GM23338 (cell line): ENCODE data around the gene RBM33. TPM values are rescaled to one million over a fixed set of nuclear protein-coding genes. Genes with fewer than 3 reads are reported as not detected.

ENCODE experiments used
- ATAC-seq: fragments of 200-7000 bp; cut with Tn5 transposase; 3 replicates; pipeline ENCODE4 v1.9.1; 2020
- DNase-seq: peaks from one replicate; pipeline ENCODE4 v3.0.0-alpha.2; 2015; ENCODE audit warnings: low spot score
- H2AFZ ChIP-seq: fragments of 200-600 bp; sonication (generic); 2 replicates; pipeline ENCODE4 v1.8.0; 2016; ENCODE audit warnings: antibody characterized with exemption, mild to moderate bottlenecking, moderate library complexity
- H3F3A ChIP-seq: fragments of 200-600 bp; sonication (generic); replicated peaks from 2 replicates; pipeline ENCODE4 v1.8.0; 2017; ENCODE audit warnings: antibody characterized with exemption, mixed run types, low read depth
- H3K27ac ChIP-seq: fragments of 200-600 bp; sonication (generic); 2 replicates; pipeline ENCODE4 v1.6.1; 2016; ENCODE audit warnings: low read depth
- H3K27me3 ChIP-seq: fragments of 200-600 bp; sonication (generic); 2 replicates; pipeline ENCODE4 v1.8.0; 2016; ENCODE audit warnings: mild to moderate bottlenecking, mixed run types, moderate library complexity; ENCODE audit not compliant: insufficient read depth
- H3K36me3 ChIP-seq: fragments of 200-600 bp; sonication (generic); 2 replicates; pipeline ENCODE4 v1.8.0; 2016; ENCODE audit warnings: mild to moderate bottlenecking; ENCODE audit not compliant: insufficient read depth
- H3K4me1 ChIP-seq: fragments of 200-600 bp; sonication (generic); 2 replicates; pipeline ENCODE4 v1.8.0; 2016; ENCODE audit warnings: mild to moderate bottlenecking, moderate library complexity; ENCODE audit not compliant: insufficient read depth
- H3K4me2 ChIP-seq: fragments of 200-600 bp; sonication (generic); 2 replicates; pipeline ENCODE4 v1.7.1; 2017; ENCODE audit warnings: mixed run types
- H3K4me3 ChIP-seq: fragments of 200-600 bp; sonication (generic); 2 replicates; pipeline ENCODE4 v1.6.1; 2016; ENCODE audit warnings: mixed run types
- H3K79me2 ChIP-seq: fragments of 200-600 bp; sonication (generic); replicated peaks from 2 replicates; pipeline ENCODE4 v1.8.0; 2017; ENCODE audit warnings: mild to moderate bottlenecking; ENCODE audit not compliant: insufficient read depth
- H3K9me2 ChIP-seq: fragments of 200-600 bp; sonication (generic); 2 replicates; pipeline ENCODE4 v1.8.0; 2017; ENCODE audit not compliant: insufficient read depth
- H4K20me1 ChIP-seq: fragments of 200-600 bp; sonication (generic); replicated peaks from 2 replicates; pipeline ENCODE4 v1.8.0; 2017; ENCODE audit warnings: mild to moderate bottlenecking; ENCODE audit not compliant: insufficient read depth
- H3K27ac Mint-ChIP-seq: 2 replicates; pipeline ENCODE4 v1.8.0; 2020; ENCODE audit warnings: inconsistent platforms, mild to moderate bottlenecking, moderate library complexity, mixed read lengths
- H3K27me3 Mint-ChIP-seq: 3 replicates; pipeline ENCODE4 v1.8.0; 2022; ENCODE audit warnings: low read depth, mild to moderate bottlenecking, moderate library complexity, mixed read lengths, inconsistent platforms; ENCODE audit not compliant: insufficient read depth, poor library complexity
- H3K36me3 Mint-ChIP-seq: 3 replicates; pipeline ENCODE4 v1.8.0; 2021; ENCODE audit warnings: low read depth, mild to moderate bottlenecking, inconsistent platforms, moderate library complexity, mixed read lengths
- H3K4me1 Mint-ChIP-seq: 3 replicates; pipeline ENCODE4 v1.8.0; 2020; ENCODE audit warnings: mild to moderate bottlenecking, inconsistent platforms, mixed read lengths
- H3K4me3 Mint-ChIP-seq: 3 replicates; pipeline ENCODE4 v1.8.0; 2021; ENCODE audit warnings: moderate library complexity, mild to moderate bottlenecking, inconsistent platforms, mixed read lengths
- H3K9me3 Mint-ChIP-seq: 3 replicates; pipeline ENCODE4 v1.8.0; 2020; ENCODE audit warnings: moderate library complexity, mild to moderate bottlenecking, inconsistent platforms, mixed read lengths
- CREB1 ChIP-seq: fragments of 250-450 bp; sonication (Bioruptor Pico); IDR thresholded peaks from 2 replicates; pipeline ENCODE4 v1.5.0; 2020; ENCODE audit warnings: low read depth, mild to moderate bottlenecking, moderate library complexity
- EZH2 ChIP-seq: fragments of 200-600 bp; sonication (generic); IDR thresholded peaks from one replicate; pipeline ENCODE4 v1.8.0; 2017; ENCODE audit warnings: antibody characterized with exemption, mild to moderate bottlenecking, low read depth; ENCODE audit not compliant: unreplicated experiment
- EZH2phosphoT487 ChIP-seq: fragments of 200-600 bp; sonication (generic); IDR thresholded peaks from one replicate; pipeline ENCODE4 v1.8.1; 2018; ENCODE audit warnings: antibody characterized with exemption; ENCODE audit not compliant: unreplicated experiment
- NANOG ChIP-seq: IDR thresholded peaks from 2 replicates; pipeline ENCODE4 v1.6.1; 2016; ENCODE audit warnings: antibody characterized with exemption, borderline replicate concordance
- POLR2AphosphoS5 ChIP-seq: IDR thresholded peaks from 2 replicates; pipeline ENCODE4 v1.6.1; 2016; ENCODE audit warnings: antibody characterized with exemption, low read depth
- STAT1 ChIP-seq: IDR thresholded peaks from one replicate; pipeline ENCODE4 v1.6.1; 2016; ENCODE audit warnings: antibody characterized with exemption; ENCODE audit not compliant: unreplicated experiment
- ZNF114 ChIP-seq: fragments of 250-450 bp; sonication (Bioruptor Pico); IDR thresholded peaks from 2 replicates; pipeline ENCODE4 v1.5.0; 2020; ENCODE audit warnings: mild to moderate bottlenecking, moderate library complexity
- ZNF331 ChIP-seq: fragments of 250-450 bp; sonication (Bioruptor Pico); IDR thresholded peaks from 2 replicates; pipeline ENCODE4 v1.5.0; 2020; ENCODE audit warnings: low read depth, mild to moderate bottlenecking, moderate library complexity
- polyA plus RNA-seq: library from polyadenylated mRNA; unstranded; fragments of >200 nt; fragmentation: Nextera tagmentation; extraction: Ambion mirVana; gene quantifications from 2 replicates; pipeline ENCODE4 v1.2.1, GENCODE V29; 2016
- total RNA-seq: library from RNA; depleted of rRNA; stranded (reverse); fragments of >200 nt; shearing (Covaris generic); gene quantifications from 2 replicates; pipeline ENCODE4 v1.2.3, GENCODE V29; 2014
- TF ChIP-seq, protein P1 (sequence below): fragments of 250-450 bp; sonication (Bioruptor Pico); IDR thresholded peaks from 2 replicates; pipeline ENCODE4 v1.5.0; 2020; ENCODE audit warnings: mild to moderate bottlenecking, moderate library complexity
- TF ChIP-seq, protein P2 (sequence below), 2 experiments: fragments of 200-600 bp in 1 of 2; sonication (generic) in 1 of 2; conservative IDR thresholded peaks; 2 replicates each; pipeline versions ENCODE4 v1.5.1 to v1.6.1; 2016 to 2017; ENCODE audit warnings: antibody characterized with exemption in 2 of 2, low read depth in 2 of 2, mild to moderate bottlenecking in 2 of 2, moderate library complexity in 1 of 2
- TF ChIP-seq, protein P3 (sequence below): IDR thresholded peaks from 2 replicates; pipeline ENCODE4 v1.6.1; 2016; ENCODE audit warnings: antibody characterized with exemption
- TF ChIP-seq, protein P4 (sequence below): IDR thresholded peaks from one replicate; pipeline ENCODE4 v1.6.1; 2018; ENCODE audit warnings: antibody characterized with exemption; ENCODE audit not compliant: unreplicated experiment

Gene RBM33
- total and polyA plus RNA-seq, 2 experiments from 2014 or later, result 47.7 to 94.7 TPM

DNA sequence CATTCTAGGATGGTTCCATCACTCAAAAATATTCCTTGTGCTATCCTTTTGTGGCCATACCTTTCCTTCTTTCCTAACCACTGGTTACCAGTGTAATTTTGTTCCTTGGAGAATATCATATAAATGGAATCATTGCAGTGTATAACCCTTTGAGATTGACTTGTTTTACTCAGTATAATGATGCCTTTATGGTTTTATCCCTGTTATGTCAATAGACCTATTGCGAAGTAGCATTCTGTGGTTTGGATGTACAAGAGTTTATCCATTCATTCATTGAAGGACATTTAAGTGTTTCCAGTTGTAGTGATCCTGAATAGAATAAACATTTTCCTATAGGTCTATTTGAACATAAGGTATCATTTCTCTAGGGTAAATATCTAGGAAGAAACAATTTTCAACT is 54.2 kb downstream of the RBM33 start:
- H3K4me2 ChIP-seq, result no peak overlapping the region
- peaks cover 32% of the 10 kb centered on the region for H4K20me1 ChIP-seq
- no peaks in the 10 kb centered on the region for H3K4me1 ChIP-seq
- no peaks in the 10 kb centered on the region for H3F3A ChIP-seq
- no peak overlapping the region for H2AFZ ChIP-seq
- H3K79me2 ChIP-seq, result peaks cover 72% of the 10 kb centered on the region
- no peaks in the 10 kb centered on the region for H3K9me2 ChIP-seq
- no peaks in the 10 kb centered on the region for H3K9me3 Mint-ChIP-seq
- peaks cover 3% of the 10 kb centered on the region for H3K27me3 Mint-ChIP-seq
- peaks cover 18% of the 10 kb centered on the region for H3K36me3 ChIP-seq
- H3K4me1 Mint-ChIP-seq, result peaks cover 18% of the 10 kb centered on the region
- ATAC-seq (no peak), DNase-seq (no peak)
- TF ChIP-seq STAT1, result no peak
- no peak for TF ChIP-seq ZNF331 (CRISPR knock-in tag)
- TF ChIP-seq EZH2phosphoT487, result no peak
- TF ChIP-seq, protein P1, sequence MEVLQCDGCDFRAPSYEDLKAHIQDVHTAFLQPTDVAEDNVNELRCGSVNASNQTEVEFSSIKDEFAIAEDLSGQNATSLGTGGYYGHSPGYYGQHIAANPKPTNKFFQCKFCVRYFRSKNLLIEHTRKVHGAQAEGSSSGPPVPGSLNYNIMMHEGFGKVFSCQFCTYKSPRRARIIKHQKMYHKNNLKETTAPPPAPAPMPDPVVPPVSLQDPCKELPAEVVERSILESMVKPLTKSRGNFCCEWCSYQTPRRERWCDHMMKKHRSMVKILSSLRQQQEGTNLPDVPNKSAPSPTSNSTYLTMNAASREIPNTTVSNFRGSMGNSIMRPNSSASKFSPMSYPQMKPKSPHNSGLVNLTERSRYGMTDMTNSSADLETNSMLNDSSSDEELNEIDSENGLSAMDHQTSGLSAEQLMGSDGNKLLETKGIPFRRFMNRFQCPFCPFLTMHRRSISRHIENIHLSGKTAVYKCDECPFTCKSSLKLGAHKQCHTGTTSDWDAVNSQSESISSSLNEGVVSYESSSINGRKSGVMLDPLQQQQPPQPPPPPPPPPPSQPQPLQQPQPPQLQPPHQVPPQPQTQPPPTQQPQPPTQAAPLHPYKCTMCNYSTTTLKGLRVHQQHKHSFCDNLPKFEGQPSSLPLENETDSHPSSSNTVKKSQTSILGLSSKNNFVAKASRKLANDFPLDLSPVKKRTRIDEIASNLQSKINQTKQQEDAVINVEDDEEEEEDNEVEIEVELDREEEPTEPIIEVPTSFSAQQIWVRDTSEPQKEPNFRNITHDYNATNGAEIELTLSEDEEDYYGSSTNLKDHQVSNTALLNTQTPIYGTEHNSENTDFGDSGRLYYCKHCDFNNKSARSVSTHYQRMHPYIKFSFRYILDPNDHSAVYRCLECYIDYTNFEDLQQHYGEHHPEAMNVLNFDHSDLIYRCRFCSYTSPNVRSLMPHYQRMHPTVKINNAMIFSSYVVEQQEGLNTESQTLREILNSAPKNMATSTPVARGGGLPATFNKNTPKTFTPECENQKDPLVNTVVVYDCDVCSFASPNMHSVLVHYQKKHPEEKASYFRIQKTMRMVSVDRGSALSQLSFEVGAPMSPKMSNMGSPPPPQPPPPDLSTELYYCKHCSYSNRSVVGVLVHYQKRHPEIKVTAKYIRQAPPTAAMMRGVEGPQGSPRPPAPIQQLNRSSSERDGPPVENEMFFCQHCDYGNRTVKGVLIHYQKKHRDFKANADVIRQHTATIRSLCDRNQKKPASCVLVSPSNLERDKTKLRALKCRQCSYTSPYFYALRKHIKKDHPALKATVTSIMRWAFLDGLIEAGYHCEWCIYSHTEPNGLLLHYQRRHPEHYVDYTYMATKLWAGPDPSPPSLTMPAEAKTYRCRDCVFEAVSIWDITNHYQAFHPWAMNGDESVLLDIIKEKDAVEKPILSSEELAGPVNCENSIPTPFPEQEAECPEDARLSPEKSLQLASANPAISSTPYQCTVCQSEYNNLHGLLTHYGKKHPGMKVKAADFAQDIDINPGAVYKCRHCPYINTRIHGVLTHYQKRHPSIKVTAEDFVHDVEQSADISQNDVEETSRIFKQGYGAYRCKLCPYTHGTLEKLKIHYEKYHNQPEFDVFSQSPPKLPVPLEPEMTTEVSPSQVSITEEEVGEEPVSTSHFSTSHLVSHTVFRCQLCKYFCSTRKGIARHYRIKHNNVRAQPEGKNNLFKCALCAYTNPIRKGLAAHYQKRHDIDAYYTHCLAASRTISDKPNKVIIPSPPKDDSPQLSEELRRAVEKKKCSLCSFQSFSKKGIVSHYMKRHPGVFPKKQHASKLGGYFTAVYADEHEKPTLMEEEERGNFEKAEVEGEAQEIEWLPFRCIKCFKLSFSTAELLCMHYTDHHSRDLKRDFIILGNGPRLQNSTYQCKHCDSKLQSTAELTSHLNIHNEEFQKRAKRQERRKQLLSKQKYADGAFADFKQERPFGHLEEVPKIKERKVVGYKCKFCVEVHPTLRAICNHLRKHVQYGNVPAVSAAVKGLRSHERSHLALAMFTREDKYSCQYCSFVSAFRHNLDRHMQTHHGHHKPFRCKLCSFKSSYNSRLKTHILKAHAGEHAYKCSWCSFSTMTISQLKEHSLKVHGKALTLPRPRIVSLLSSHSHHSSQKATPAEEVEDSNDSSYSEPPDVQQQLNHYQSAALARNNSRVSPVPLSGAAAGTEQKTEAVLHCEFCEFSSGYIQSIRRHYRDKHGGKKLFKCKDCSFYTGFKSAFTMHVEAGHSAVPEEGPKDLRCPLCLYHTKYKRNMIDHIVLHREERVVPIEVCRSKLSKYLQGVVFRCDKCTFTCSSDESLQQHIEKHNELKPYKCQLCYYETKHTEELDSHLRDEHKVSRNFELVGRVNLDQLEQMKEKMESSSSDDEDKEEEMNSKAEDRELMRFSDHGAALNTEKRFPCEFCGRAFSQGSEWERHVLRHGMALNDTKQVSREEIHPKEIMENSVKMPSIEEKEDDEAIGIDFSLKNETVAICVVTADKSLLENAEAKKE (CRISPR knock-in tag), result no peak
- TF ChIP-seq EZH2, result no peak
- no peak for TF ChIP-seq CREB1
- no peak for TF ChIP-seq NANOG
- TF ChIP-seq POLR2AphosphoS5, result no peak
- TF ChIP-seq ZNF114 (CRISPR knock-in tag), result no peak
- TF ChIP-seq, protein P2, sequence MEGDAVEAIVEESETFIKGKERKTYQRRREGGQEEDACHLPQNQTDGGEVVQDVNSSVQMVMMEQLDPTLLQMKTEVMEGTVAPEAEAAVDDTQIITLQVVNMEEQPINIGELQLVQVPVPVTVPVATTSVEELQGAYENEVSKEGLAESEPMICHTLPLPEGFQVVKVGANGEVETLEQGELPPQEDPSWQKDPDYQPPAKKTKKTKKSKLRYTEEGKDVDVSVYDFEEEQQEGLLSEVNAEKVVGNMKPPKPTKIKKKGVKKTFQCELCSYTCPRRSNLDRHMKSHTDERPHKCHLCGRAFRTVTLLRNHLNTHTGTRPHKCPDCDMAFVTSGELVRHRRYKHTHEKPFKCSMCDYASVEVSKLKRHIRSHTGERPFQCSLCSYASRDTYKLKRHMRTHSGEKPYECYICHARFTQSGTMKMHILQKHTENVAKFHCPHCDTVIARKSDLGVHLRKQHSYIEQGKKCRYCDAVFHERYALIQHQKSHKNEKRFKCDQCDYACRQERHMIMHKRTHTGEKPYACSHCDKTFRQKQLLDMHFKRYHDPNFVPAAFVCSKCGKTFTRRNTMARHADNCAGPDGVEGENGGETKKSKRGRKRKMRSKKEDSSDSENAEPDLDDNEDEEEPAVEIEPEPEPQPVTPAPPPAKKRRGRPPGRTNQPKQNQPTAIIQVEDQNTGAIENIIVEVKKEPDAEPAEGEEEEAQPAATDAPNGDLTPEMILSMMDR (conservative IDR thresholded peaks at IDR 0.05; ENCODE audit: low read depth in 2 of 2), result no peak
- TF ChIP-seq, protein P3, sequence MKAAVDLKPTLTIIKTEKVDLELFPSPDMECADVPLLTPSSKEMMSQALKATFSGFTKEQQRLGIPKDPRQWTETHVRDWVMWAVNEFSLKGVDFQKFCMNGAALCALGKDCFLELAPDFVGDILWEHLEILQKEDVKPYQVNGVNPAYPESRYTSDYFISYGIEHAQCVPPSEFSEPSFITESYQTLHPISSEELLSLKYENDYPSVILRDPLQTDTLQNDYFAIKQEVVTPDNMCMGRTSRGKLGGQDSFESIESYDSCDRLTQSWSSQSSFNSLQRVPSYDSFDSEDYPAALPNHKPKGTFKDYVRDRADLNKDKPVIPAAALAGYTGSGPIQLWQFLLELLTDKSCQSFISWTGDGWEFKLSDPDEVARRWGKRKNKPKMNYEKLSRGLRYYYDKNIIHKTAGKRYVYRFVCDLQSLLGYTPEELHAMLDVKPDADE, result no peak
- TF ChIP-seq, protein P4, sequence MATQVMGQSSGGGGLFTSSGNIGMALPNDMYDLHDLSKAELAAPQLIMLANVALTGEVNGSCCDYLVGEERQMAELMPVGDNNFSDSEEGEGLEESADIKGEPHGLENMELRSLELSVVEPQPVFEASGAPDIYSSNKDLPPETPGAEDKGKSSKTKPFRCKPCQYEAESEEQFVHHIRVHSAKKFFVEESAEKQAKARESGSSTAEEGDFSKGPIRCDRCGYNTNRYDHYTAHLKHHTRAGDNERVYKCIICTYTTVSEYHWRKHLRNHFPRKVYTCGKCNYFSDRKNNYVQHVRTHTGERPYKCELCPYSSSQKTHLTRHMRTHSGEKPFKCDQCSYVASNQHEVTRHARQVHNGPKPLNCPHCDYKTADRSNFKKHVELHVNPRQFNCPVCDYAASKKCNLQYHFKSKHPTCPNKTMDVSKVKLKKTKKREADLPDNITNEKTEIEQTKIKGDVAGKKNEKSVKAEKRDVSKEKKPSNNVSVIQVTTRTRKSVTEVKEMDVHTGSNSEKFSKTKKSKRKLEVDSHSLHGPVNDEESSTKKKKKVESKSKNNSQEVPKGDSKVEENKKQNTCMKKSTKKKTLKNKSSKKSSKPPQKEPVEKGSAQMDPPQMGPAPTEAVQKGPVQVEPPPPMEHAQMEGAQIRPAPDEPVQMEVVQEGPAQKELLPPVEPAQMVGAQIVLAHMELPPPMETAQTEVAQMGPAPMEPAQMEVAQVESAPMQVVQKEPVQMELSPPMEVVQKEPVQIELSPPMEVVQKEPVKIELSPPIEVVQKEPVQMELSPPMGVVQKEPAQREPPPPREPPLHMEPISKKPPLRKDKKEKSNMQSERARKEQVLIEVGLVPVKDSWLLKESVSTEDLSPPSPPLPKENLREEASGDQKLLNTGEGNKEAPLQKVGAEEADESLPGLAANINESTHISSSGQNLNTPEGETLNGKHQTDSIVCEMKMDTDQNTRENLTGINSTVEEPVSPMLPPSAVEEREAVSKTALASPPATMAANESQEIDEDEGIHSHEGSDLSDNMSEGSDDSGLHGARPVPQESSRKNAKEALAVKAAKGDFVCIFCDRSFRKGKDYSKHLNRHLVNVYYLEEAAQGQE, result no peak
- peaks cover 30% of the 10 kb centered on the region for H3K36me3 Mint-ChIP-seq
- H3K27ac Mint-ChIP-seq, result 0 out of 2 replicates have a peak overlapping the region, but pooled peaks have one; percentile 59
- no peaks in the 10 kb centered on the region for H3K27me3 ChIP-seq
- no peak overlapping the region for H3K4me3 ChIP-seq
- no peak overlapping the region for H3K27ac ChIP-seq
- no peak overlapping the region for H3K4me3 Mint-ChIP-seq
